ENCODE results near the gene COL13A1.

The COL13A1 gene

DNA sequence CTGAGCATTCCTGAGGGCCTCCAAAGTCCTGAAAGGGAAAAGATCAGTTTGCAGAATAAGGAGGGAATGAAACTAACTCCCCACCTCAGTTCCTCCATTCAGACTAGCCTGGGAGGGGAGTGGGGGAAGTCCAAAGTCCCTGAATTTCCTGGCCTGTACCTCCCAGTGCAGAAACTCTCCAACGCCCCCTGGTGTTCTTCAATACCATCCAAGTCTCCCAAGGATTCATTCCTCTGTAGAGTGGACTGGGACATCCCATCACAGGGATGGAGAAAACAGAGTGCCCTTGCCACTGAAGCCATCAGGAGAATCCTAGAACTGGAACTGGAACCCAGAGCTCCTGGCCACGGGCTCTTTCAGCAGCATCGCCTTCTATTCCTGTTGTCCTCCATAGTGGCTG, 1.6 kb upstream of the COL13A1 start:
- intact Hi-C loops (cut with DNase I; ENCODE audit: low total_unique reads), result loop anchor here (5.0 kb wide), 2 partner anchors 63 to 153 kb away; no protein-coding TSS in a partner anchor
- peaks cover 2 to 6% (median 4%) of the 10 kb centered on the region in 3 donors for H3K9me3 ChIP-seq
- no peaks in the 10 kb centered on the region for H3K36me3 ChIP-seq
- no peaks in the 10 kb centered on the region for H3K27me3 ChIP-seq
- peak in 1 of 2 donors; percentile 74 for DNase-seq
- peaks cover 0 to 34% (median 28%) of the 10 kb centered on the region in 4 donors for H3K4me1 ChIP-seq
- peak overlapping the region; percentile 25 to 79 for H3K27ac ChIP-seq
- no peak overlapping the region for H3K4me3 ChIP-seq
- TF ChIP-seq, protein P1, sequence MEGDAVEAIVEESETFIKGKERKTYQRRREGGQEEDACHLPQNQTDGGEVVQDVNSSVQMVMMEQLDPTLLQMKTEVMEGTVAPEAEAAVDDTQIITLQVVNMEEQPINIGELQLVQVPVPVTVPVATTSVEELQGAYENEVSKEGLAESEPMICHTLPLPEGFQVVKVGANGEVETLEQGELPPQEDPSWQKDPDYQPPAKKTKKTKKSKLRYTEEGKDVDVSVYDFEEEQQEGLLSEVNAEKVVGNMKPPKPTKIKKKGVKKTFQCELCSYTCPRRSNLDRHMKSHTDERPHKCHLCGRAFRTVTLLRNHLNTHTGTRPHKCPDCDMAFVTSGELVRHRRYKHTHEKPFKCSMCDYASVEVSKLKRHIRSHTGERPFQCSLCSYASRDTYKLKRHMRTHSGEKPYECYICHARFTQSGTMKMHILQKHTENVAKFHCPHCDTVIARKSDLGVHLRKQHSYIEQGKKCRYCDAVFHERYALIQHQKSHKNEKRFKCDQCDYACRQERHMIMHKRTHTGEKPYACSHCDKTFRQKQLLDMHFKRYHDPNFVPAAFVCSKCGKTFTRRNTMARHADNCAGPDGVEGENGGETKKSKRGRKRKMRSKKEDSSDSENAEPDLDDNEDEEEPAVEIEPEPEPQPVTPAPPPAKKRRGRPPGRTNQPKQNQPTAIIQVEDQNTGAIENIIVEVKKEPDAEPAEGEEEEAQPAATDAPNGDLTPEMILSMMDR (IDR thresholded peaks at IDR 0.05), result peak; percentile 62 to 67

DNA sequence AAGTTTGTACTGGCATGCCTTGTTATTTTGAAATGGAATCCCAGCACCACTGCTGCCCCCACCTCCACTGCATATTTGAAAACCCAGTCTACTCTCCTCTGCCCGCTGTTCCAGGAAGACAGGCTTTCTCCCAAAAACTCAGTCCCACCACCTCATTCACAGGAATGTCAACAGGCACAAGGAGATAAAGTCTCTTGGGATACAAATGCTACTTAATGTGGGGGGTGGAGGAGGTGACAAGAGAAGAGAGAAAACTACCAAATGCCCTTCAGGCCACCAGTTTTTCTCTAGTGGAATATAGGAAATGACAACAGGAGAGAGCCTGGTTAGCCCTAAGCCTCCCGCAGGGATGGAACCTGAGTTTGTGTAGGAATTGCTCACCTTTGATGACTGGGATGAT, 1.0 kb upstream of the COL13A1 start:
- DNase-seq, result no peak
- H3K27me3 ChIP-seq, result no peaks in the 10 kb centered on the region
- TF ChIP-seq, protein P1 (IDR thresholded peaks at IDR 0.05), result no peak
- no peak overlapping the region for H3K4me3 ChIP-seq
- peak overlapping the region; percentile 71 to 79 for H3K27ac ChIP-seq
- H3K4me1 ChIP-seq, result peaks cover 0 to 34% (median 28%) of the 10 kb centered on the region in 4 donors
- H3K36me3 ChIP-seq, result no peaks in the 10 kb centered on the region
- intact Hi-C loops (cut with DNase I; ENCODE audit: low total_unique reads), result loop anchor here (5.0 kb wide), 2 partner anchors 63 to 153 kb away; no protein-coding TSS in a partner anchor
- H3K9me3 ChIP-seq, result peaks cover 0 to under 1% (median under 1%) of the 10 kb centered on the region in 3 donors

DNA sequence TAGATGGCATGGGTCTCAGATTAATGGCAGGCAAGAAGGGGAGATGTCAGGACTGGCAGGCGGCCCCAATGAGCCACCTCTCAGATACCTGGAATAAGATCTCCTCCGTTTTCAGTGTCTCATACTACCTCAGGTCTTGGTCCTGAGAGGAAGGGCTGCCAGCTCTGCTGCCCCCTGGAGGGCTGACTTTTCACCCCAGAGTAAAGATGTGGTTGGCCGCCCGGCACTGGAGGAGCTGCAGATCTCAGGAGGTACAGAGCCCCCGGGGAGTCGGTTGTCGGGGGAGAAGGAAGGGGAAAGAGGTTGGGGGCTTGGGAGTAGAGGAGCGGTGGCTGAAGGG, 642 bp upstream of the COL13A1 start:
- intact Hi-C loops (cut with DNase I; ENCODE audit: low total_unique reads), result loop anchor here (5.0 kb wide), 2 partner anchors 64 to 154 kb away; no protein-coding TSS in a partner anchor
- H3K4me3 ChIP-seq, result peak overlapping the region; percentile 61 to 68

DNA sequence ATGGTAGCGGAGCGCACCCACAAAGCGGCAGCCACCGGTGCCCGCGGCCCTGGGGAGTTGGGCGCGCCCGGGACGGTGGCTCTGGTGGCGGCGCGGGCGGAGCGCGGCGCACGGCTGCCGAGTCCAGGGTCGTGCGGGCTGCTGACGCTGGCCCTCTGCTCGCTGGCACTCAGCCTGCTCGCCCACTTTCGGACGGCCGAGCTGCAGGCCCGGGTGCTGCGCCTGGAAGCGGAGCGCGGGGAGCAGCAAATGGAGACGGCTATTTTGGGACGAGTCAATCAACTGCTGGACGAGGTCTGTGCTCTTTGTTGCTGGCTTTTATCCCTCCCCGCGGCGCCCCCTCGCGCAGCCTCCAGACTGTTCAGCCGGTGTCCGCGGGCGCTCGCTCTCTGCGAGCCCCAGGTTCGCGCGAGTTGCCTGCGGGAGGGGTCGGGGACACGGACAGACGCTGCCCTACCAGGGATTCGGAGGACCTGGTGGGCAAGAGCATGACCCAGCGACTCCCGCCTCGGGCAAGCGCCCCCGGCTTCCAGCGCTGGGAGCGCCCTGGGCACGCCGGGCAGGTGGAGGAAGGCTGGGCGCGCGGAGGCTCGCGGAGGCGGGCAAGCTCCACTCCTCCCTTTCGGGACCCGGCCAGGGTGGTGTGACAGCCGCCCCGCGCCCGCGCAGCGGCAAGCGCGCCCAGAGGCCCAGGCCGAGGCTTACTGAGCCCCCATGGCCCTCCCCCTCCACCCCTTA, 887 bp downstream of the COL13A1 start:
- peak in 1 of 2 donors; percentile 74 for DNase-seq
- Histone ChIP-seq H3K9me3 (no peaks in the 10 kb centered on the region), H3K27ac (peak overlapping the region; percentile 71 to 79), H3K4me1 (peaks cover 0 to 34% (median 28%) of the 10 kb centered on the region in 4 donors), H3K36me3 (no peaks in the 10 kb centered on the region), H3K4me3 (peak overlapping the region; percentile 61 to 68), H3K27me3 (no peaks in the 10 kb centered on the region)
- TF ChIP-seq, protein P1 (IDR thresholded peaks at IDR 0.05), result peak in 1 of 2 experiments; percentile 7
- intact Hi-C loops (cut with DNase I; ENCODE audit: low total_unique reads), result loop anchor here (2.0 to 5.0 kb wide), 3 partner anchors 65 to 155 kb away; no protein-coding TSS in a partner anchor

More for the DNA sequence above, 642 bp upstream of the COL13A1 start:
- TF ChIP-seq, protein P1 (IDR thresholded peaks at IDR 0.05), result peak; percentile 44 to 55
- Histone ChIP-seq H3K9me3 (no peaks in the 10 kb centered on the region), H3K4me1 (peaks cover 0 to 34% (median 28%) of the 10 kb centered on the region in 4 donors), H3K36me3 (no peaks in the 10 kb centered on the region), H3K27me3 (no peaks in the 10 kb centered on the region), H3K27ac (peak overlapping the region; percentile 71 to 79)
- DNase-seq, result peak in 1 of 2 donors; percentile 82

DNA sequence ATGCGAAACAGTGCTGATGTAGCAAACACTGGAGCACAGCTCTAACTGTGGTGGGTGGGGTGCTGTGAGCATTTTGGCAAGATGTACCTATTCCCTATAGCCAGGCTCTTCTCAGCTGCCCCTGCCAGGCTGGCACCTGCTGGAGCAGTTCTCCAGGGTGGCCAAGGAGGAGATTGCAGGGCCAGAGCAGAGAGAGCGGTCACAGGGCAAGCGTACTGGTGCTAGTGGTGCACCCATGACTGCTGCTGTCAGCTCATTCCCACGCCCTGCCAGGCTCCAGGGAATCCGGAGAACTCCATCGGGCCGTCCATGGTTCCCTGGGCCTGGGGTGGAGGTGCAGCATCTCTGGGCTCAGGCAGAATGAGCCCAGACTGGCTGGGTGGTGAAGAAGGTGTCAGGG, 2.1 kb downstream of the COL13A1 start:
- peak overlapping the region; percentile 71 to 79 for H3K27ac ChIP-seq
- DNase-seq, result peak in 1 of 2 donors; percentile 70
- H3K4me1 ChIP-seq, result peaks cover 0 to 34% (median 28%) of the 10 kb centered on the region in 4 donors
- no peaks in the 10 kb centered on the region for H3K36me3 ChIP-seq
- intact Hi-C loops (cut with DNase I; ENCODE audit: low total_unique reads), result loop anchor here (2.0 to 5.0 kb wide), 3 partner anchors 67 to 157 kb away; no protein-coding TSS in a partner anchor
- H3K27me3 ChIP-seq, result no peaks in the 10 kb centered on the region
- peak overlapping the region; percentile 61 to 68 for H3K4me3 ChIP-seq
- TF ChIP-seq, protein P1 (IDR thresholded peaks at IDR 0.05), result peak in 1 of 2 experiments; percentile 7
- H3K9me3 ChIP-seq, result no peaks in the 10 kb centered on the region

Data from tibial artery (tissue), 4 donors.